ENCODE measurements around the gene VSTM2L.

VSTM2L gene

GRCh38 chr20:37986044-37986858, 83.3 kb downstream of the VSTM2L start:
- no peak overlapping the region for H3K4me3 ChIP-seq (ENCODE audit: low read depth, low read length)

- no peak overlapping the region for H3K4me3 ChIP-seq (ENCODE audit: low read depth, low read length)
Measured at GRCh38 chr20:37986873-37987601, 84.1 kb downstream of the VSTM2L start.

GRCh38 chr20:37987602-37988290, 84.8 kb downstream of the VSTM2L start:
- H3K4me3 ChIP-seq (ENCODE audit: low read depth, low read length) = no peak overlapping the region

GRCh38 chr20:37988306-37988954, 85.5 kb downstream of the VSTM2L start:
- no peak overlapping the region for H3K4me3 ChIP-seq (ENCODE audit: low read depth, low read length)

- no peak overlapping the region for H3K4me3 ChIP-seq (ENCODE audit: low read depth, low read length)
Measured at GRCh38 chr20:37989601-37990295, 86.8 kb downstream of the VSTM2L start.

GRCh38 chr20:37990571-37991151, 87.7 kb downstream of the VSTM2L start:
- no peak overlapping the region for H3K4me3 ChIP-seq (ENCODE audit: low read depth, low read length)

GRCh38 chr20:37991157-37991866, 88.4 kb downstream of the VSTM2L start:
- H3K4me3 ChIP-seq (ENCODE audit: low read depth, low read length) = no peak overlapping the region

- no peak overlapping the region for H3K4me3 ChIP-seq (ENCODE audit: low read depth, low read length)
Measured at GRCh38 chr20:37991908-37992307, 89.0 kb downstream of the VSTM2L start.

- H3K4me3 ChIP-seq (ENCODE audit: low read depth, low read length) = no peak overlapping the region
Measured at GRCh38 chr20:37992802-37993409, 90.0 kb downstream of the VSTM2L start.

- H3K4me3 ChIP-seq (ENCODE audit: low read depth, low read length) = no peak overlapping the region
Measured at GRCh38 chr20:37994512-37994911, 91.6 kb downstream of the VSTM2L start.

All from iPS-11a (cell line).